HepG2 (cell line): ENCODE measurements around the gene SLC25A19. TPM values are rescaled to one million over a fixed set of nuclear protein-coding genes. Genes with fewer than 3 reads are reported as not detected.

Experiments used
- BCL6 ChIP-seq: IDR thresholded peaks from 2 replicates; pipeline ENCODE4 v1.6.1; 2016; ENCODE audit warnings: missing genetic modification reagents, missing compliant biosample characterization
- HNRNPK ChIP-seq: fragments of 200-400 bp; formaldehyde crosslinking; IDR thresholded peaks from 2 replicates; pipeline ENCODE4 v1.6.1; 2018; ENCODE audit warnings: low read length, low read depth, moderate library complexity, mild to moderate bottlenecking; ENCODE audit not compliant: poor library complexity, severe bottlenecking
- KLF6 ChIP-seq: IDR thresholded peaks from 2 replicates; pipeline ENCODE4 v1.8.0; 2016; ENCODE audit warnings: missing biosample characterization, missing genetic modification reagents
- MATR3 ChIP-seq: sonication (generic); formaldehyde crosslinking; IDR thresholded peaks from 2 replicates; pipeline ENCODE4 v1.4.0; 2020; ENCODE audit warnings: missing genetic modification reagents
- MAZ ChIP-seq, 2 experiments: sonication (generic) in 1 of 2; formaldehyde crosslinking in 1 of 2; IDR thresholded peaks; 2 replicates each; pipeline versions ENCODE4 v1.5.0 to v1.6.1; 2012 to 2020; ENCODE audit warnings: low read depth in 2 of 2, mild to moderate bottlenecking in 2 of 2, borderline replicate concordance in 1 of 2, improper control_type of control experiment in 1 of 2, low read length in 1 of 2, missing genetic modification reagents in 1 of 2, moderate library complexity in 1 of 2
- NCOA5 ChIP-seq: sonication (generic); formaldehyde crosslinking; IDR thresholded peaks from 2 replicates; pipeline ENCODE4 v1.4.0; 2020; ENCODE audit warnings: missing genetic modification reagents
- POGZ ChIP-seq: sonication (generic); formaldehyde crosslinking; IDR thresholded peaks from 2 replicates; pipeline ENCODE4 v1.4.0; 2020; ENCODE audit warnings: mild to moderate bottlenecking, missing genetic modification reagents
- RORA ChIP-seq: sonication (generic); formaldehyde crosslinking; IDR thresholded peaks from 2 replicates; pipeline ENCODE4 v1.5.0; 2020; ENCODE audit warnings: mild to moderate bottlenecking, missing genetic modification reagents, moderate library complexity
- SNAPC2 ChIP-seq: sonication (generic); formaldehyde crosslinking; IDR thresholded peaks from 2 replicates; pipeline ENCODE4 v1.8.1; 2022; ENCODE audit warnings: mild to moderate bottlenecking, missing genetic modification reagents
- U2AF2 ChIP-seq: fragments of 200-400 bp; formaldehyde crosslinking; IDR thresholded peaks from 2 replicates; pipeline ENCODE4 v1.6.1; 2017; ENCODE audit warnings: low read depth, mild to moderate bottlenecking, low read length
- ZFAT ChIP-seq: sonication (generic); formaldehyde crosslinking; conservative IDR thresholded peaks from 2 replicates; pipeline ENCODE4 v1.8.1; 2023; ENCODE audit warnings: missing genetic modification reagents, inconsistent platforms
- ZFP82 ChIP-seq: sonication (generic); formaldehyde crosslinking; IDR thresholded peaks from 2 replicates; pipeline ENCODE4 v1.5.1; 2020; ENCODE audit warnings: mild to moderate bottlenecking, missing genetic modification reagents, borderline replicate concordance
- ZFP90 ChIP-seq: sonication (generic); formaldehyde crosslinking; IDR thresholded peaks from 2 replicates; pipeline ENCODE4 v1.8.0; 2022; ENCODE audit warnings: missing genetic modification reagents, mild to moderate bottlenecking, inconsistent platforms, borderline replicate concordance
- ZNF205 ChIP-seq: IDR thresholded peaks from 2 replicates; pipeline ENCODE4 v1.6.1; 2018; ENCODE audit warnings: missing biosample characterization, missing genetic modification reagents
- ZNF891 ChIP-seq: sonication (generic); formaldehyde crosslinking; IDR thresholded peaks from 2 replicates; pipeline ENCODE4 v1.5.0; 2020; ENCODE audit warnings: mild to moderate bottlenecking, missing genetic modification reagents
- polyA plus RNA-seq, 8 experiments: library from polyadenylated mRNA; depleted of rRNA in 3 of 8; stranded (reverse) in 7 of 8; unstranded in 1 of 8; fragments of >200 nt; fragmentation: Illumina TruSeq in 4 of 8; extraction: Trizol in 4 of 8; gene quantifications; 2 replicates each; pipeline versions ENCODE4 v1.2.1 to v1.2.3, GENCODE V29; 2011 to 2016; ENCODE audit warnings: low read depth in 4 of 8, missing spikeins in 1 of 8, mixed read lengths in 1 of 8; ENCODE audit not compliant: insufficient read depth in 1 of 8
- total RNA-seq, 5 experiments: library from RNA; depleted of rRNA; stranded (reverse); fragments of >200 nt; fragmentation: Illumina TruSeq; extraction: Trizol; gene quantifications; 2 replicates each; pipeline ENCODE4 v1.2.3, GENCODE V29; 2016; ENCODE audit warnings: low read depth in 1 of 5
- TF ChIP-seq, protein P1 (sequence below): IDR thresholded peaks from 2 replicates; pipeline ENCODE4 v1.4.0; 2020; ENCODE audit warnings: mild to moderate bottlenecking, missing genetic modification reagents
- TF ChIP-seq, protein P2 (sequence below): sonication (generic); formaldehyde crosslinking; IDR thresholded peaks from 2 replicates; pipeline ENCODE4 v1.5.1; 2020; ENCODE audit warnings: missing genetic modification reagents, mild to moderate bottlenecking, borderline replicate concordance
- TF ChIP-seq, protein P3 (sequence below): sonication (generic); formaldehyde crosslinking; IDR thresholded peaks from 2 replicates; pipeline ENCODE4 v1.4.0; 2020; ENCODE audit warnings: missing genetic modification reagents, borderline replicate concordance
- TF ChIP-seq, protein P4 (sequence below): sonication (generic); formaldehyde crosslinking; IDR thresholded peaks from 2 replicates; pipeline ENCODE4 v1.4.0; 2020; ENCODE audit warnings: missing genetic modification reagents

The SLC25A19 gene
- total and polyA plus RNA-seq, 2 of the 13 experiments (the other 11 are each of a cell fraction or from before 2014, with no cell fraction given) = 24.4 to 41.4 TPM

DNA sequence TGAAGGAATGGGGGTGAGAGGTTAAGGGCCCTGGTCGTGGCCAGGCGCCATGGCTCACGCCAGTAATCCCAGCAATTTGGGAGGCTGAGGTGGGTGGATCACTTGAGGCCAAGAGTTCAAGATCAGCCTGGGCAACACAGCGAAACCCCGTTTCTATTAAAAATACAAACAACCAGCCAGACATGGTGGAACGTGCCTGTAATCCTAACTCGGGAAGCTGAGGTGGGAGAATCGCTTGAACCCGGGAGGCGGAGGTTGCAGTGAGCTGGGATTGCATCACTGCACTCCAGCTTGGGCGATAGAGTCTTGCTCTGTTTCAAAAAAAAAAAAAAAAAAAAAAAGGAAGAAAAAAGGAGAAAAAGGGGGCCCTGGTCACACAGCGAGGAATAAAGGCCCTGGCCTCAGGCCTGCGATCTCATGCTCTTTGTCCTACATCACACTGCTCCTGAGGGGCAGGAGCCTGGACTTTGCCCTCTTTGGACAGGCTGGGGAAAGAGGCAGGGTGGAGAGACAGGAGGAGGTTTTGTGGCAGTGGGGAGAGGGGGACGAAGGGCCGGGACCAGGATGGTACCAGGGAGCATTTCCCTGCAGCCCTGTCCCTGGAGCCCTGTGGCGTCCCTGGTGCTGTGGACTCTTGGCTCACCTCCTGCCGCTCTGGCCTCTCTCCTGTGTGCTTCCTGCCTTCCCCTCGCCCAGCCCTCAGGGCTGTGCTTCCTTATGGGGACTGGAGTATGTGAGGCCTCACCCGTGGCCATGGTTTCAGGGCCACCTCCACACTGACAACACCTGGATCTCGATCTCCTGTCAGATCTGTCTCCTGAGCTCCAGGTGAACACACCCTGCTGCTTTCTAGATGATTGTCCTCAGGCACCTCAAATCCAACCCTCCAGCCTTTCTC is 19.7 kb upstream of the SLC25A19 start (continued):
- TF ChIP-seq, protein P1, sequence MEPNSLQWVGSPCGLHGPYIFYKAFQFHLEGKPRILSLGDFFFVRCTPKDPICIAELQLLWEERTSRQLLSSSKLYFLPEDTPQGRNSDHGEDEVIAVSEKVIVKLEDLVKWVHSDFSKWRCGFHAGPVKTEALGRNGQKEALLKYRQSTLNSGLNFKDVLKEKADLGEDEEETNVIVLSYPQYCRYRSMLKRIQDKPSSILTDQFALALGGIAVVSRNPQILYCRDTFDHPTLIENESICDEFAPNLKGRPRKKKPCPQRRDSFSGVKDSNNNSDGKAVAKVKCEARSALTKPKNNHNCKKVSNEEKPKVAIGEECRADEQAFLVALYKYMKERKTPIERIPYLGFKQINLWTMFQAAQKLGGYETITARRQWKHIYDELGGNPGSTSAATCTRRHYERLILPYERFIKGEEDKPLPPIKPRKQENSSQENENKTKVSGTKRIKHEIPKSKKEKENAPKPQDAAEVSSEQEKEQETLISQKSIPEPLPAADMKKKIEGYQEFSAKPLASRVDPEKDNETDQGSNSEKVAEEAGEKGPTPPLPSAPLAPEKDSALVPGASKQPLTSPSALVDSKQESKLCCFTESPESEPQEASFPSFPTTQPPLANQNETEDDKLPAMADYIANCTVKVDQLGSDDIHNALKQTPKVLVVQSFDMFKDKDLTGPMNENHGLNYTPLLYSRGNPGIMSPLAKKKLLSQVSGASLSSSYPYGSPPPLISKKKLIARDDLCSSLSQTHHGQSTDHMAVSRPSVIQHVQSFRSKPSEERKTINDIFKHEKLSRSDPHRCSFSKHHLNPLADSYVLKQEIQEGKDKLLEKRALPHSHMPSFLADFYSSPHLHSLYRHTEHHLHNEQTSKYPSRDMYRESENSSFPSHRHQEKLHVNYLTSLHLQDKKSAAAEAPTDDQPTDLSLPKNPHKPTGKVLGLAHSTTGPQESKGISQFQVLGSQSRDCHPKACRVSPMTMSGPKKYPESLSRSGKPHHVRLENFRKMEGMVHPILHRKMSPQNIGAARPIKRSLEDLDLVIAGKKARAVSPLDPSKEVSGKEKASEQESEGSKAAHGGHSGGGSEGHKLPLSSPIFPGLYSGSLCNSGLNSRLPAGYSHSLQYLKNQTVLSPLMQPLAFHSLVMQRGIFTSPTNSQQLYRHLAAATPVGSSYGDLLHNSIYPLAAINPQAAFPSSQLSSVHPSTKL = peak; percentile 80
- TF ChIP-seq SNAPC2 (CRISPR knock-in tag) = no peak
- TF ChIP-seq NCOA5 (CRISPR knock-in tag) = no peak
- TF ChIP-seq KLF6 = no peak; the same call in 1 of the 2 replicates
- TF ChIP-seq ZNF891 (CRISPR knock-in tag) = 0 out of 2 replicates have a peak, but pooled peaks have one; percentile 16
- peak; percentile 35 for TF ChIP-seq HNRNPK
- TF ChIP-seq POGZ (CRISPR knock-in tag) = 0 out of 2 replicates have a peak, but pooled peaks have one; percentile 15
- TF ChIP-seq, protein P2, sequence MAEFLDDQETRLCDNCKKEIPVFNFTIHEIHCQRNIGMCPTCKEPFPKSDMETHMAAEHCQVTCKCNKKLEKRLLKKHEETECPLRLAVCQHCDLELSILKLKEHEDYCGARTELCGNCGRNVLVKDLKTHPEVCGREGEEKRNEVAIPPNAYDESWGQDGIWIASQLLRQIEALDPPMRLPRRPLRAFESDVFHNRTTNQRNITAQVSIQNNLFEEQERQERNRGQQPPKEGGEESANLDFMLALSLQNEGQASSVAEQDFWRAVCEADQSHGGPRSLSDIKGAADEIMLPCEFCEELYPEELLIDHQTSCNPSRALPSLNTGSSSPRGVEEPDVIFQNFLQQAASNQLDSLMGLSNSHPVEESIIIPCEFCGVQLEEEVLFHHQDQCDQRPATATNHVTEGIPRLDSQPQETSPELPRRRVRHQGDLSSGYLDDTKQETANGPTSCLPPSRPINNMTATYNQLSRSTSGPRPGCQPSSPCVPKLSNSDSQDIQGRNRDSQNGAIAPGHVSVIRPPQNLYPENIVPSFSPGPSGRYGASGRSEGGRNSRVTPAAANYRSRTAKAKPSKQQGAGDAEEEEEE = no peak; the same call in 1 of the 2 replicates
- TF ChIP-seq ZFAT (CRISPR knock-in tag) = no peak
- peak; percentile 41 for TF ChIP-seq BCL6
- TF ChIP-seq ZNF205 (CRISPR knock-in tag) = peak; percentile 54
- TF ChIP-seq U2AF2 = peak; percentile 94
- TF ChIP-seq ZFP90 = no peak; the same call in none of the 2 replicates
- peak; percentile 73; the same call in 1 of the 2 replicates for TF ChIP-seq ZFP82 (CRISPR knock-in tag)
- TF ChIP-seq, protein P3, sequence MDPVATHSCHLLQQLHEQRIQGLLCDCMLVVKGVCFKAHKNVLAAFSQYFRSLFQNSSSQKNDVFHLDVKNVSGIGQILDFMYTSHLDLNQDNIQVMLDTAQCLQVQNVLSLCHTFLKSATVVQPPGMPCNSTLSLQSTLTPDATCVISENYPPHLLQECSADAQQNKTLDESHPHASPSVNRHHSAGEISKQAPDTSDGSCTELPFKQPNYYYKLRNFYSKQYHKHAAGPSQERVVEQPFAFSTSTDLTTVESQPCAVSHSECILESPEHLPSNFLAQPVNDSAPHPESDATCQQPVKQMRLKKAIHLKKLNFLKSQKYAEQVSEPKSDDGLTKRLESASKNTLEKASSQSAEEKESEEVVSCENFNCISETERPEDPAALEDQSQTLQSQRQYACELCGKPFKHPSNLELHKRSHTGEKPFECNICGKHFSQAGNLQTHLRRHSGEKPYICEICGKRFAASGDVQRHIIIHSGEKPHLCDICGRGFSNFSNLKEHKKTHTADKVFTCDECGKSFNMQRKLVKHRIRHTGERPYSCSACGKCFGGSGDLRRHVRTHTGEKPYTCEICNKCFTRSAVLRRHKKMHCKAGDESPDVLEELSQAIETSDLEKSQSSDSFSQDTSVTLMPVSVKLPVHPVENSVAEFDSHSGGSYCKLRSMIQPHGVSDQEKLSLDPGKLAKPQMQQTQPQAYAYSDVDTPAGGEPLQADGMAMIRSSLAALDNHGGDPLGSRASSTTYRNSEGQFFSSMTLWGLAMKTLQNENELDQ (CRISPR knock-in tag) = no peak
- TF ChIP-seq, protein P4, sequence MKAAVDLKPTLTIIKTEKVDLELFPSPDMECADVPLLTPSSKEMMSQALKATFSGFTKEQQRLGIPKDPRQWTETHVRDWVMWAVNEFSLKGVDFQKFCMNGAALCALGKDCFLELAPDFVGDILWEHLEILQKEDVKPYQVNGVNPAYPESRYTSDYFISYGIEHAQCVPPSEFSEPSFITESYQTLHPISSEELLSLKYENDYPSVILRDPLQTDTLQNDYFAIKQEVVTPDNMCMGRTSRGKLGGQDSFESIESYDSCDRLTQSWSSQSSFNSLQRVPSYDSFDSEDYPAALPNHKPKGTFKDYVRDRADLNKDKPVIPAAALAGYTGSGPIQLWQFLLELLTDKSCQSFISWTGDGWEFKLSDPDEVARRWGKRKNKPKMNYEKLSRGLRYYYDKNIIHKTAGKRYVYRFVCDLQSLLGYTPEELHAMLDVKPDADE (CRISPR knock-in tag) = no peak
- TF ChIP-seq MATR3 (CRISPR knock-in tag) = no peak
- no peak for TF ChIP-seq RORA (CRISPR knock-in tag)
- no peak for TF ChIP-seq MAZ (IDR thresholded peaks at IDR 0.05; ENCODE audit: borderline replicate concordance, low read depth, low read length)
- peak; percentile 72 for TF ChIP-seq MAZ (CRISPR knock-in tag; IDR thresholded peaks at IDR 0.05; ENCODE audit: low read depth)
